ENCODE results near the gene TRIM3.

The TRIM3 gene

DNA sequence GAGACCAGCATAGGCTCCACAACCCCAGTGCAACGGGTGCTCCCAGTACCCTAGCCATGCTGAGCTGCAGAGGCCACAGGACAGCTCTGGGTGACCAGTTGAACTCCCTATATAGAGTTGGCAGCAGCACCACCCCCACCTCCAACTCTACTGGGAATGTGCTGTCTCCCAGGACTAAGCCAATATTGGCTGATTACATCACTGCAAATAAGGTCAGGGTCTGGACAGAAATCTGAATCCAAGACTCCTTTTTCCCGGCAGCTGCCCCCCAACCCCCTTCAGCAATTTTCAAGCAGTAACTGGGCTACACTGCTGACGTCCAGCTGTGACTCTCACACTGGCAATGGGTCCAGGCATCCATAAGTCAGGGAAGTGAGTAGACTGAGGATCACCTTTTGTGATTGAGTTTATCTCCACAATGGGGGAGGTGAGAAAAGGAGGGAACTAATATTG is 32.8 kb downstream of the TRIM3 start, which contains the start of gene HPX:
Gene HPX (minus strand): TSS at position 82 of the 453 bp plus-strand sequence. CDS start 24 bp downstream, at position 58.
- no peak for DNase-seq
- H3K4me3 ChIP-seq (ENCODE audit: low read depth, low read length), result no peak within 1 kb of the TSS
- H3K9me3 ChIP-seq (ENCODE audit: severe bottlenecking), result no peaks in the 10 kb centered on the region
- no peak within 1 kb of the TSS for H3K27ac ChIP-seq
- H3K36me3 ChIP-seq, result no peaks in the 10 kb centered on the region
- TF ChIP-seq, protein P1, sequence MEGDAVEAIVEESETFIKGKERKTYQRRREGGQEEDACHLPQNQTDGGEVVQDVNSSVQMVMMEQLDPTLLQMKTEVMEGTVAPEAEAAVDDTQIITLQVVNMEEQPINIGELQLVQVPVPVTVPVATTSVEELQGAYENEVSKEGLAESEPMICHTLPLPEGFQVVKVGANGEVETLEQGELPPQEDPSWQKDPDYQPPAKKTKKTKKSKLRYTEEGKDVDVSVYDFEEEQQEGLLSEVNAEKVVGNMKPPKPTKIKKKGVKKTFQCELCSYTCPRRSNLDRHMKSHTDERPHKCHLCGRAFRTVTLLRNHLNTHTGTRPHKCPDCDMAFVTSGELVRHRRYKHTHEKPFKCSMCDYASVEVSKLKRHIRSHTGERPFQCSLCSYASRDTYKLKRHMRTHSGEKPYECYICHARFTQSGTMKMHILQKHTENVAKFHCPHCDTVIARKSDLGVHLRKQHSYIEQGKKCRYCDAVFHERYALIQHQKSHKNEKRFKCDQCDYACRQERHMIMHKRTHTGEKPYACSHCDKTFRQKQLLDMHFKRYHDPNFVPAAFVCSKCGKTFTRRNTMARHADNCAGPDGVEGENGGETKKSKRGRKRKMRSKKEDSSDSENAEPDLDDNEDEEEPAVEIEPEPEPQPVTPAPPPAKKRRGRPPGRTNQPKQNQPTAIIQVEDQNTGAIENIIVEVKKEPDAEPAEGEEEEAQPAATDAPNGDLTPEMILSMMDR (IDR thresholded peaks at IDR 0.05; ENCODE audit: low read depth, low read length), result no peak
- H3K27me3 ChIP-seq (ENCODE audit: insufficient read depth, low read depth, severe bottlenecking), result no peaks in the 10 kb centered on the region

DNA sequence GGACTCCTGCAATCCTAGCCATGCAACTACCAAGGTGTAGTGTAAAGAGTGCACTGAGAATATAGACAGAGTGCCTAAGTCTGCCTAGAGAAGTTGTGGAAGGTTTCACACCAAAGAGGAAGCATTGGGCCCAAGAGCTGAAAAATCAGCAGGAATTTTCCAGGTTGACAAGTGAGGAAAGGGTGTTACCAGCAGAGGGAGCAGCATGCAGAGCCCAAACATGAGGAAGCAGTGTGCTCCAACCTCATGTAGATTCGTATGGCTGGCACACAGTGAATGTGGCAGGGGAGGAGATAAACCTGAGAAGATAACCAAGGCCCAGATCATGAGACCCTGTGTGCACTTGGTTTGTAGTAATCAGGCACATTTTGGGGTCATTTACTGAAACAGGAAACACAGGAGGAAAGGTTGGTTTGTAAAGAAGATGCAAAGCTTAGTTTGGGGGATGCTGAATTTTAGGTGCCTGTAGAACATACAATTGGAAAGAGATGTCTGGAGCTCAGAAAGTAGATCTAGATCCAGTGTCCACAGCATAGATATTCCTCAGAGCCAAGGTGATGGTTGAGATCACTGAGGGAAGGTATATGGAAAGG is 34.7 kb downstream of the TRIM3 start:
- H3K27me3 ChIP-seq (ENCODE audit: insufficient read depth, low read depth, severe bottlenecking), result no peaks in the 10 kb centered on the region
- H3K9me3 ChIP-seq (ENCODE audit: severe bottlenecking), result no peaks in the 10 kb centered on the region
- DNase-seq, result peak; percentile 63
- TF ChIP-seq, protein P1 (IDR thresholded peaks at IDR 0.05; ENCODE audit: low read depth, low read length), result peak; percentile 90
- H3K27ac ChIP-seq, result no peak overlapping the region
- no peak overlapping the region for H3K4me3 ChIP-seq (ENCODE audit: low read depth, low read length)
- H3K36me3 ChIP-seq, result no peaks in the 10 kb centered on the region

DNA sequence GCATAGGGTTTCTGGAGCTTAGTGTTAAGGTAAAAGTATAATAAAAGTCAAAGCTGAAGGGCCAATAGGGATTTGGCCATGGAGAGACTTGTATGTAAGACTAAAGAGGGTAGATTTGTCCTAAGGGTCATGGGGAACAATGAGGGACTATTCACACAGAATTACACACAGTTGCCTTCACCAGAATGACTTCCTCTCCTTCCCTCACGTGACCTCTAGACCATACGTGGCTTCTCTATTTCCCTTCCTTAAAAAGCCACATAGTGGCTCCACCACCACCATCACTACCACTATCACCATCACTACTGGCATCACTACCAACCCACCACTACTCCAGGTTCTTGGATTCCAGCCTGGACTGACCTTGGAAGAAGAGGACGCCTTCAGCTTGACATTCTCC is 35.7 kb downstream of the TRIM3 start:
- Histone ChIP-seq H3K9me3 (ENCODE audit: severe bottlenecking) (no peaks in the 10 kb centered on the region), H3K36me3 (no peaks in the 10 kb centered on the region), H3K27ac (no peak overlapping the region), H3K4me3 (ENCODE audit: low read depth, low read length) (no peak overlapping the region), H3K27me3 (ENCODE audit: insufficient read depth, low read depth, severe bottlenecking) (no peaks in the 10 kb centered on the region)
- TF ChIP-seq, protein P1 (IDR thresholded peaks at IDR 0.05; ENCODE audit: low read depth, low read length), result no peak
- no peak for DNase-seq

DNA sequence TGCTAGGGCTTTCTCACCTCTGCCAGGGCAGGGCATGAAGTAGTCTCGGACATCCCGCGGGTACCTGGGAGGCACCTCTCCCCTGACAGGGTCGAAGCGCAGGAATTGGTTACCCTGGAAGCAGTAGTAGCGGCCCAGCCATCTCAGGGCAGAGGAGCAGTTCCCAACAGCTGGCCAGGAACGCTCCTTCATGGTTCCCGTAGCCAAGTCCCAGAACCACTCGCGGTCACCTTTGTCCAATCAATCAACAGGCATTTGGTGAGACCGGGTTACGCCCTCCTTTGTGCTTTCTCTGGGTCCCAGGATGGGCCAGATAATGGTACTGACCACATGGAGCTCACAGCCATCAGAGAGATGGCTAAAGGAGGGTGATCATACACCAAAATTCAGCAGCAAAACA is 36.3 kb downstream of the TRIM3 start:
- H3K4me3 ChIP-seq (ENCODE audit: low read depth, low read length), result no peak overlapping the region
- DNase-seq, result no peak
- TF ChIP-seq, protein P1 (IDR thresholded peaks at IDR 0.05; ENCODE audit: low read depth, low read length), result no peak
- no peak overlapping the region for H3K27ac ChIP-seq
- no peaks in the 10 kb centered on the region for H3K36me3 ChIP-seq
- H3K27me3 ChIP-seq (ENCODE audit: insufficient read depth, low read depth, severe bottlenecking), result no peaks in the 10 kb centered on the region
- no peaks in the 10 kb centered on the region for H3K9me3 ChIP-seq (ENCODE audit: severe bottlenecking)

DNA sequence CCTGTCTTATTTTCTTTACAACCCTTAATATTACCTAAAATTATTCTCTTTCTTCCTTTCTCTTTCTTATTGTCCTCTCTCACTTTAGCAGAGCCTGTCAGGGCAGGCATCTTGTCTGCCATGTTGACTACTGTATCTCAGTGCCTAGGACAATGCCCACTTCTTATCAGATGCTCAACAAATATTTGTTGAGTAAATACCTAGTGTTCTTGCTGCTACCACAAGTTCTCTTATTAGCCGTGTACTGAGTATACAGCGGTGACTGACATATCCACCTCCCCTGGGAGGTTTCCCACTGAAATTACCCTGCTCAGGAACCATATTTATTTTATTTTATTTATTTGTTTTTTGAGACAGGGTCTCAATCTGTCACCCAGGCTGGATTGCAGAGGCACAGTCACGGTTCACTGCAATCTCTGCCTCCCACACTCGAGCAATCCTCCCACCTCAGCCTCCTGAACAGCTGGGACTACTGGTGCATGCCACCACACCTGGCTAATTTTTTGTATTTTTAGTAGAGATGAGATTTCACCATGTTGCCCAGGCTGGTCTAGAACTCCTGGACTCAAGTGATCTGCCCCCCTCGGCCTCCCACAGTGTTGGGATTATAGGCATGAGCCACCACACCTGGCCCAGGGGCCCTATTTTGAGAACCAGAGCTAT is 39.6 kb downstream of the TRIM3 start:
- H3K4me3 ChIP-seq (ENCODE audit: low read depth, low read length), result no peak overlapping the region
- DNase-seq, result no peak
- TF ChIP-seq, protein P1 (IDR thresholded peaks at IDR 0.05; ENCODE audit: low read depth, low read length), result no peak
- H3K36me3 ChIP-seq, result no peaks in the 10 kb centered on the region
- no peaks in the 10 kb centered on the region for H3K9me3 ChIP-seq (ENCODE audit: severe bottlenecking)
- no peaks in the 10 kb centered on the region for H3K27me3 ChIP-seq (ENCODE audit: insufficient read depth, low read depth, severe bottlenecking)
- no peak overlapping the region for H3K27ac ChIP-seq

Measured in WERI-Rb-1 (cell line).